Measurements from ENCODE around the gene GATM. TPM values are rescaled to one million over a fixed set of nuclear protein-coding genes. Genes with fewer than 3 reads are reported as not detected.

Gene GATM
- total RNA-seq, 1 experiment from 2014 or later: 9.5 TPM

- intact Hi-C loops (cut with micrococcal nuclease; ENCODE audit: unreplicated experiment): no loop called here
- H3K27me3 ChIP-seq (replicated peaks; ENCODE audit: insufficient read depth, low read depth, low read length, poor library complexity): no peaks in the 10 kb centered on the region
- ChIA-PET CTCF (no interaction called here), POLR2A (ENCODE audit: low non-redundant PET) (no interaction called here)
- no peak overlapping the region for H3K4me3 ChIP-seq (ENCODE audit: low read depth, low read length, poor library complexity, severe bottlenecking)
- no peaks in the 10 kb centered on the region for H3K9me3 ChIP-seq (ENCODE audit: low read depth, low read length, poor library complexity, severe bottlenecking)
- no peak for DNase-seq (ENCODE audit: low spot score)
- no TSS peak for BruUV-seq (replicated peaks)
- TF ChIP-seq CTCF (conservative IDR thresholded peaks at IDR 0.05; ENCODE audit: low read depth, low read length) (no peak), EZH2 (IDR thresholded peaks at IDR 0.05; ENCODE audit: borderline replicate concordance, low read depth, low read length, poor library complexity, severe bottlenecking) (no peak)
- H3K4me1 ChIP-seq (ENCODE audit: insufficient read depth, low read length, poor library complexity, severe bottlenecking): no peaks in the 10 kb centered on the region
- H3K27ac ChIP-seq (ENCODE audit: low read depth, low read length, poor library complexity, severe bottlenecking): no peak overlapping the region
- no peaks in the 10 kb centered on the region for H3K36me3 ChIP-seq (ENCODE audit: insufficient read depth, low read length, poor library complexity, severe bottlenecking)
Observed at GRCh38 chr15:45354711-45355110, 23.6 kb downstream of the GATM start.

DNA sequence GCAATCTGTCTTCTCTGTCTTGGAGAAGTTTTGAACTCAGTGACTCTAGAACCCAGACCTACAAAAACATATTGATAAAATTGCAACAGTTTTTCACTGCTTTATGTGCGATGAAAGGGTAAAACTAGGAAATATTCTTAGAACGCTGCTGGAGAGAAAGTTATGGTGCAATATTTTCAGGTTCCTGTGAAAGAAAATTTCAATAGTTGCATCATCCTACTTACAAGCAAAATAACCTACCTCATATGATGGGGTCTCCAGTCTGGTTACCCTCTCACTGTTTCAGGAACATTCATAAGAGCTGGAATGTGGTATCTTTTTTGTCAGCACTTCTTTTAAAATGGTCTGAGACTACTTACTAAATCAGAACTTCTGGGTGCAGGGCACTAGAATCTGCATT, 27.1 kb downstream of the GATM start:
- no peaks in the 10 kb centered on the region for H3K27me3 ChIP-seq (replicated peaks; ENCODE audit: insufficient read depth, low read depth, low read length, poor library complexity)
- TF ChIP-seq EZH2 (IDR thresholded peaks at IDR 0.05; ENCODE audit: borderline replicate concordance, low read depth, low read length, poor library complexity, severe bottlenecking) (no peak), CTCF (conservative IDR thresholded peaks at IDR 0.05; ENCODE audit: low read depth, low read length) (no peak)
- H3K27ac ChIP-seq (ENCODE audit: low read depth, low read length, poor library complexity, severe bottlenecking): no peak overlapping the region
- H3K4me3 ChIP-seq (ENCODE audit: low read depth, low read length, poor library complexity, severe bottlenecking): no peak overlapping the region
- DNase-seq (ENCODE audit: low spot score): no peak
- intact Hi-C loops (cut with micrococcal nuclease; ENCODE audit: unreplicated experiment): no loop called here
- ChIA-PET POLR2A (ENCODE audit: low non-redundant PET) (no interaction called here), CTCF (no interaction called here)
- H3K9me3 ChIP-seq (ENCODE audit: low read depth, low read length, poor library complexity, severe bottlenecking): no peaks in the 10 kb centered on the region
- BruUV-seq (replicated peaks): no TSS peak
- no peaks in the 10 kb centered on the region for H3K4me1 ChIP-seq (ENCODE audit: insufficient read depth, low read length, poor library complexity, severe bottlenecking)
- H3K36me3 ChIP-seq (ENCODE audit: insufficient read depth, low read length, poor library complexity, severe bottlenecking): no peaks in the 10 kb centered on the region

GRCh38 chr15:45349623-45350022, 28.7 kb downstream of the GATM start:
- POLR2A ChIA-PET (ENCODE audit: low non-redundant PET): no interaction called here
- Histone ChIP-seq H3K27ac (ENCODE audit: low read depth, low read length, poor library complexity, severe bottlenecking) (no peak overlapping the region), H3K4me1 (ENCODE audit: insufficient read depth, low read length, poor library complexity, severe bottlenecking) (no peaks in the 10 kb centered on the region), H3K9me3 (ENCODE audit: low read depth, low read length, poor library complexity, severe bottlenecking) (no peaks in the 10 kb centered on the region), H3K27me3 (replicated peaks; ENCODE audit: insufficient read depth, low read depth, low read length, poor library complexity) (no peaks in the 10 kb centered on the region), H3K4me3 (ENCODE audit: low read depth, low read length, poor library complexity, severe bottlenecking) (no peak overlapping the region), H3K36me3 (ENCODE audit: insufficient read depth, low read length, poor library complexity, severe bottlenecking) (no peaks in the 10 kb centered on the region)
- intact Hi-C loops (cut with micrococcal nuclease; ENCODE audit: unreplicated experiment): no loop called here
- BruUV-seq (replicated peaks): no TSS peak
- no peak for DNase-seq (ENCODE audit: low spot score)
- CTCF ChIA-PET: no interaction called here
- TF ChIP-seq CTCF (conservative IDR thresholded peaks at IDR 0.05; ENCODE audit: low read depth, low read length) (no peak), EZH2 (IDR thresholded peaks at IDR 0.05; ENCODE audit: borderline replicate concordance, low read depth, low read length, poor library complexity, severe bottlenecking) (no peak)
